Testis (tissue), 2 donors: ENCODE measurements around the gene DNHD1.

ENCODE experiments used
- CTCF ChIP-seq, 3 experiments: fragments of 450-650 bp in 2 of 3; fragments of 200-600 bp in 1 of 3; sonication (generic) in 1 of 3; IDR thresholded peaks; one replicate each; pipeline ENCODE4 v1.5.1; 2016 to 2019; ENCODE audit warnings: antibody characterized with exemption in 3 of 3, mild to moderate bottlenecking in 2 of 3, moderate library complexity in 1 of 3
- POLR2A ChIP-seq: fragments of 450-650 bp; IDR thresholded peaks from one replicate; pipeline ENCODE4 v1.6.1; 2017; ENCODE audit warnings: antibody characterized with exemption, mild to moderate bottlenecking, moderate library complexity

GRCh38 chr11:6587360-6587953 lies 90.4 kb downstream of the DNHD1 start:
- TF ChIP-seq CTCF (IDR thresholded peaks at IDR 0.05) = no peak
- TF ChIP-seq POLR2A = no peak
